Nephron progenitor cell (in vitro differentiated cells): ENCODE data around the gene TIMM13.
"Not testable (repeated sequence)": the region's sequence is repeated elsewhere in the genome, so short reads cannot be mapped to it uniquely, and the experiment has no call there.

Experiments used
- DNase-seq: peaks from one replicate; pipeline ENCODE4 v3.0.0; 2021
- H3K27ac Mint-ChIP-seq: 2 replicates; pipeline ENCODE4 v1.8.0; 2021; ENCODE audit warnings: mild to moderate bottlenecking, moderate library complexity, mixed read lengths
- H3K27me3 Mint-ChIP-seq: 2 replicates; pipeline ENCODE4 v1.8.0; 2021; ENCODE audit warnings: mild to moderate bottlenecking, low read depth, mixed read lengths; ENCODE audit not compliant: poor library complexity
- H3K36me3 Mint-ChIP-seq: 2 replicates; pipeline ENCODE4 v1.8.0; 2021; ENCODE audit warnings: low read depth, mixed read lengths
- H3K4me1 Mint-ChIP-seq: 2 replicates; pipeline ENCODE4 v1.8.0; 2021; ENCODE audit warnings: mixed read lengths
- H3K4me3 Mint-ChIP-seq: 2 replicates; pipeline ENCODE4 v1.8.0; 2021; ENCODE audit warnings: mild to moderate bottlenecking, moderate library complexity, mixed read lengths
- H3K9me3 Mint-ChIP-seq: 2 replicates; pipeline ENCODE4 v1.8.0; 2021; ENCODE audit warnings: mild to moderate bottlenecking, moderate library complexity, mixed read lengths
- TF ChIP-seq, protein P1 (sequence below): fragments of 200-600 bp; sonication (generic); IDR thresholded peaks from 2 replicates; pipeline ENCODE4 v1.5.0; 2021; ENCODE audit warnings: antibody characterized with exemption

Gene TIMM13

DNA sequence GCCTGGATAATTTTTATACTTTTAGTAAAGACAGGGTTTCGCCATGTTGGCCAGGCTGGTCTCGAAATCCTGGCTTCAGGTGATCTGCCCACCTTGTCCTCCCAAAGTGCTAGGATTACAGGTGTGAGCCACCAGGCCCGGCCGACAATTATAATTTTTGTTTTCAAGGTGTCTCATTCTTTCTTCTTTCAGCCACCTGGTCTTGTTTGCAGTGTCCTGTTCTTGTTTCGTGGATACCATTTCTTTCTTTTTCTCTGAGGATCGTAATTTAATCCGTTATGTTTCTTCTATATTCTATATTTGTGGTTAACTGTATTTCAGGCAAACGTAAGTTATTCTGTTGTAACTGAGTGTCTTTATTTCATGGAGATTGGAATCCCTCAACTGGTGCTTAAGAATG, 15.7 kb downstream of the TIMM13 start:
- no peak for DNase-seq
- no peaks in the 10 kb centered on the region for H3K4me1 Mint-ChIP-seq
- peaks cover 19% of the 10 kb centered on the region for H3K27me3 Mint-ChIP-seq
- H3K27ac Mint-ChIP-seq, result no peak overlapping the region
- TF ChIP-seq, protein P1, sequence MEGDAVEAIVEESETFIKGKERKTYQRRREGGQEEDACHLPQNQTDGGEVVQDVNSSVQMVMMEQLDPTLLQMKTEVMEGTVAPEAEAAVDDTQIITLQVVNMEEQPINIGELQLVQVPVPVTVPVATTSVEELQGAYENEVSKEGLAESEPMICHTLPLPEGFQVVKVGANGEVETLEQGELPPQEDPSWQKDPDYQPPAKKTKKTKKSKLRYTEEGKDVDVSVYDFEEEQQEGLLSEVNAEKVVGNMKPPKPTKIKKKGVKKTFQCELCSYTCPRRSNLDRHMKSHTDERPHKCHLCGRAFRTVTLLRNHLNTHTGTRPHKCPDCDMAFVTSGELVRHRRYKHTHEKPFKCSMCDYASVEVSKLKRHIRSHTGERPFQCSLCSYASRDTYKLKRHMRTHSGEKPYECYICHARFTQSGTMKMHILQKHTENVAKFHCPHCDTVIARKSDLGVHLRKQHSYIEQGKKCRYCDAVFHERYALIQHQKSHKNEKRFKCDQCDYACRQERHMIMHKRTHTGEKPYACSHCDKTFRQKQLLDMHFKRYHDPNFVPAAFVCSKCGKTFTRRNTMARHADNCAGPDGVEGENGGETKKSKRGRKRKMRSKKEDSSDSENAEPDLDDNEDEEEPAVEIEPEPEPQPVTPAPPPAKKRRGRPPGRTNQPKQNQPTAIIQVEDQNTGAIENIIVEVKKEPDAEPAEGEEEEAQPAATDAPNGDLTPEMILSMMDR, result no peak
- H3K4me3 Mint-ChIP-seq, result no peak overlapping the region
- H3K9me3 Mint-ChIP-seq, result peaks cover 27% of the 10 kb centered on the region
- peaks cover 9% of the 10 kb centered on the region for H3K36me3 Mint-ChIP-seq

DNA sequence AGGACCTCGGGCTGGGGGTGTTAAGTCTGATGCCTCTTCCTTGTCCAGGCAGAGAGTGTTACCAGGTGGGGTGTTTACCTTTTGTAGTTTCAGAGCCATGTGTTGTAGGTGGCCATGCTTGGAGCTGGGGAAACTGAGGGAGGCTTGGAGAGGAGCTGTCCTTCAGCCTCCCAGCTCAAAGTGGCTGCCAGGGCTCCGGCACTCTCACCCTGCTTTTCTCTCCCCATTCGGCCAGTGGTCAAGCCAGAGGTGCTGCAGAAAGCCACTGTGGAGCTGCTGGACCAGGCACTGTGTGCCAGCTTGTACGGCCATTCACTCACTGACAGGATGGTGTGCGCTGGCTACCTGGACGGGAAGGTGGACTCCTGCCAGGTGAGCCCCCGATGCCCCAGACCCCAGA, 17.4 kb downstream of the TIMM13 start:
- Mint-ChIP-seq H3K27ac (no peak overlapping the region), H3K27me3 (peaks cover 23% of the 10 kb centered on the region), H3K4me3 (no peak overlapping the region), H3K36me3 (peaks cover 9% of the 10 kb centered on the region), H3K4me1 (peaks cover 2% of the 10 kb centered on the region), H3K9me3 (peaks cover 36% of the 10 kb centered on the region)
- TF ChIP-seq, protein P1, result no peak
- no peak for DNase-seq

DNA sequence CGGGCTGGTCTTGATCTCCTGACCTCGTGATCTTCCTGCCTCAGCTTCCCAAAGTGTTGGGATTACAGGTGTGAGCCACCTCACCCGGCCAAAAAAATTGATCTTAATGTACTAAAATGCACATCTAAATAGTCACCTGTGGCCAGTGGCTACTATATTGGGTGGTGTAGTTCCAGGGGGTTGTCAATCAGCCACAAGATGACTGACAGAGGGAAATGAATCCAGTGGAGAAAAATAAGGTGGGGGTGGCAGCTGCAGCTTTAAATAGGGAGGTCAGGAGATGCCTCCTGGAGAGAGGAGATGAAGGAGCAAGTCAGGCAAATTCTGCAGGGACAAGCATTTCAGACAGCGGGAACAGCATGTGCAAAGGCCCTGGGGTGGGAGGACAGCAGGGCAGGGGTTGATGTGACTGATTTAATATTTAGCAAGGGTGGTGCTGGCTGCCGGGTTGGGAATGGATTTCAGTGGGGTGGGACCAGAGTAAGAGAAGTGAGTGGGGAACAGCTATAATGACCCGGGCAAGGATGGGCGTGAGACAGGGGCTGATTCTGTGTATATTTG, 18.0 kb downstream of the TIMM13 start:
- H3K27me3 Mint-ChIP-seq, result peaks cover 23% of the 10 kb centered on the region
- no peak for DNase-seq
- H3K27ac Mint-ChIP-seq, result no peak overlapping the region
- H3K4me1 Mint-ChIP-seq, result peaks cover 5% of the 10 kb centered on the region
- peaks cover 40% of the 10 kb centered on the region for H3K9me3 Mint-ChIP-seq
- H3K36me3 Mint-ChIP-seq, result peaks cover 9% of the 10 kb centered on the region
- TF ChIP-seq, protein P1, result no peak
- no peak overlapping the region for H3K4me3 Mint-ChIP-seq

DNA sequence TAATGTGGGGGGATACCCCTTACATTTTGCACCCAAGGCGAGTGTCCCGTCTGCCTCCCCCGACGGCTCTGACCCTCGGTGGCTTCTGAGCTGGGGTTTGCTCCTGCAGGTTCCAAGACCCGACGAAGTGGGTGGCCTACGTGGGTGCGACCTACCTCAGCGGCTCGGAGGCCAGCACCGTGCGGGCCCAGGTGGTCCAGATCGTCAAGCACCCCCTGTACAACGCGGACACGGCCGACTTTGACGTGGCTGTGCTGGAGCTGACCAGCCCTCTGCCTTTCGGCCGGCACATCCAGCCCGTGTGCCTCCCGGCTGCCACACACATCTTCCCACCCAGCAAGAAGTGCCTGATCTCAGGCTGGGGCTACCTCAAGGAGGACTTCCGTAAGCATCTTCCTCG, 19.1 kb downstream of the TIMM13 start:
- DNase-seq, result no peak
- no peak overlapping the region for H3K4me3 Mint-ChIP-seq
- TF ChIP-seq, protein P1, result no peak
- H3K4me1 Mint-ChIP-seq, result peaks cover 5% of the 10 kb centered on the region
- H3K27ac Mint-ChIP-seq, result no peak overlapping the region
- peaks cover 8% of the 10 kb centered on the region for H3K36me3 Mint-ChIP-seq
- H3K27me3 Mint-ChIP-seq, result peaks cover 28% of the 10 kb centered on the region
- peaks cover 49% of the 10 kb centered on the region for H3K9me3 Mint-ChIP-seq

DNA sequence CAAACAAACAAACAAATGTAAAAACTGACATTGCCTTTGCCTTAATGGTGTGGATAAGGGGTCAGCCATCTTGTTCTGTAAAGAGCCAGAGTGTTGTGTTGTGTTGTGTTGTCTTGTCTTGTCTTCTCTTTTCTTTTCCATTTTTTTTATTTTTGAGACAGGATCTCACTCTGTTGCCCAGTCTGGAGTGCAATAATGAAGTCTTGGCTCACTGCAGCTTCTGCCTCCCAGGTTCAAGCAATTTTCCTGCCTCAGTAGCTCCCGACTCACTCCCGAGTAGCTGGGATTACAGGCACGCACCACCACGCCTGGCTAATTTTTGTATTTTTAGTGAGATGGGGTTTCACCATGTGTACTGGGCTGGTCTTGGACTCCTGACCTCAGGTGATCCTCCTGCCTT, 27.8 kb downstream of the TIMM13 start:
- peaks cover 11% of the 10 kb centered on the region for H3K4me1 Mint-ChIP-seq
- DNase-seq, result no peak
- H3K36me3 Mint-ChIP-seq, result no peaks in the 10 kb centered on the region
- no peak overlapping the region for H3K4me3 Mint-ChIP-seq
- peaks cover 15% of the 10 kb centered on the region for H3K9me3 Mint-ChIP-seq
- TF ChIP-seq, protein P1, result no peak
- no peak overlapping the region for H3K27ac Mint-ChIP-seq
- peaks cover 12% of the 10 kb centered on the region for H3K27me3 Mint-ChIP-seq

DNA sequence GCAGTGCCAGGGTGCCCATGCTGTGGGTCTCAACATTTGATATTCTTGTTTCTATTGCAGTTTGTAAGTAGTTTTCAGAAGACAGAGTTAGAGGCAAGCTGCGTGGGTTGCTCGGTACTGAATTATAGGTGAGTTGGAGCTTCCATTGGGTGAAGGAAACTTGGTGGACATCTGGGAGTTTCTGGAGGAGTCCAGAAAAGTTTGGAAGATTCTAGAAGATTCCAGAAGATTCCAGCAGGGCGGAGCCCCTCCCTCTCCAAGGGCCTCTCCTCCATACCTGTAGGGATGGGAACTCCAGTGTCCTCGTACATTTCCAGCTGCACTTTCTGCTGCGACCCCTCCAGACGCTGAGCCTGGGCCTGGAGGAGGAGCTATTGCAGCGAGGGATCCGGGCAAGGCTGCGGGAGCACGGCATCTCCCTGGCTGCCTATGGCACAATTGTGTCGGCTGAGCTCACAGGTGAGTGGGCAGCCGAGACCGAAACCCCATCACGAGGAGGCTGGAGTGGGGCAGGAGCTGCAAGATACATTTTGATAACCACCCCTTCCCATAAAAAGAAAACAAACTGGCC, 28.6 kb downstream of the TIMM13 start:
- no peak overlapping the region for H3K27ac Mint-ChIP-seq
- no peaks in the 10 kb centered on the region for H3K36me3 Mint-ChIP-seq

DNA sequence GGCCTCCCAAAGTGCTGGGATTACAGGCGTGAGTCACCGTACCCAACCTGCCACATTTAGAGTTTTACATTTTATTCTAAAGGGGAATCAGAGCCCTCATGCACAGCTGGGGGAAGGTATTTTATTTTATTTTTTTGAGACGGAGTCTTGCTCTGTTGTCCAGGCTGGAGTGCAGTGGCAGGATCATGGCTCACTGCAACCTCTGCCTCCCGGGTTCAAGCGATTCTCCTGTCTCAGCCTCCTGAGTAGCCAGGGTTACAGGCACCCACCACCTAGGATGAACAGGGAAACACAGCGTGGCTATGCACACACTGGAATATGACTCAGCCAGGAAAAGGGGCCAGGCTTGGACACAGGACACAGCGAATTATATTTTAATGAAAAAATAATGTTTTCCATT, 30.2 kb downstream of the TIMM13 start:
- not testable (repeated sequence) for H3K9me3 Mint-ChIP-seq, DNase-seq, H3K27me3 Mint-ChIP-seq, H3K36me3 Mint-ChIP-seq, H3K4me3 Mint-ChIP-seq, H3K27ac Mint-ChIP-seq
- H3K4me1 Mint-ChIP-seq, result peaks cover 11% of the 10 kb centered on the region

More for the DNA sequence above, 28.6 kb downstream of the TIMM13 start:
- no peak for DNase-seq
- Mint-ChIP-seq H3K27me3 (peaks cover 12% of the 10 kb centered on the region), H3K9me3 (peaks cover 8% of the 10 kb centered on the region), H3K4me3 (no peak overlapping the region), H3K4me1 (peaks cover 11% of the 10 kb centered on the region)
- TF ChIP-seq, protein P1, result no peak

DNA sequence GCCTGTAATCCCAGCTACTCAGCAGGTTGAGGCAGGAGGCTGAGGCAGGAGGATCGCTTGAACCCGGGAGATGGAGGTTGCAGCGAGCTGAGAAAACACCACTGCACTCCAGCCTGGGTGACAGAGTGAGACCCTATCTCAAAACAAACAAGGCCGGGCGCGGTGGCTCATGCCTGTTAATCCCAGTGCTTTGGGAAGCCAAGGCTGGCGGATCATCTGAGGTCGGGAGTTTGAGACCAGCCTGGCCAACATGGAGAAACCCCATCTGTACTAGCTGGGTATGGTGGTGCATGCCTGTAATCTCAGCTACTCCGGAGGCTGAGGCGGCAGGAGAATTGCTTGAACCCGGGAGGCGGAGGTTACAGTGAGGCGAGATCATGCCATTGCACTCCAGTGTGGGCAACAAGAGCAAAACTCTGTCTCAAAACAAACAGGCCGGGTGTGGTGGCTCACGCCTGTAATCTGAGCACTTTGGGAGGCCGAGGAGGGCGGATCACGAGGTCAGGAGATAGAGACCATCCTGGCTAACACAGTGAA, 32.0 kb downstream of the TIMM13 start:
- Mint-ChIP-seq H3K4me1 (peaks cover 15% of the 10 kb centered on the region), H3K4me3 (peak overlapping the region; percentile 11), H3K27ac (peak overlapping the region; percentile 54)
- not testable (repeated sequence) for H3K27me3 Mint-ChIP-seq, H3K36me3 Mint-ChIP-seq, DNase-seq, H3K9me3 Mint-ChIP-seq
